ENCODE measurements around the gene PTCD1.
"Not testable (repeated sequence)": the region's sequence is repeated elsewhere in the genome, so short reads cannot be mapped to it uniquely, and the experiment has no call there.

Gene PTCD1

DNA sequence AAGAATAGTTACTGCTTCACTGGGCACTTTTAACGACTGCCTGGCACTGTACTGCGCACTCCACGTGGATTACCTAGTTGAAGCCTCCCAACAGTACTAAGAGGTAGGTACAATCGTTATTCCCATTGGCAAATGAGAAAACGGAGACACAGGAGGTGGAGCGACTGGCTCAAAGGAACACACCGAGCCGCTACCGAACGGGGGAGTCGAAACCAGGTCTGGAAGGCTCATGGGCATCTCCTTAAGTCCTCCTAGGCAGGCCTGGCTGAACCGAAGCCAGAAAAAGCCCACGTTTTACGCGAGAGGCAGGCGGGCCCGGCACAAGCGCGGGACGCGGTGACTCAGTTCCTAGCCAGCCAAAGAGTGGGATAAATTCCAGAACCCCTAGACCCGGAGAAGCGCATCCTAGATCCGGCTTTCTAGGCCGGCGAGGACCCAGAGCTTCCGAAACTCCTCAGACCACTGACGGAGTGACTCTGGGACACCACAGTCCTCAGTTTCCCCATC lies 30.7 kb downstream of the PTCD1 start:
- peak in 1 of 2 donors; percentile 40 for DNase-seq

GRCh38 chr7:99406557-99406956 lies 32.0 kb downstream of the PTCD1 start:
- no peak for DNase-seq

DNA sequence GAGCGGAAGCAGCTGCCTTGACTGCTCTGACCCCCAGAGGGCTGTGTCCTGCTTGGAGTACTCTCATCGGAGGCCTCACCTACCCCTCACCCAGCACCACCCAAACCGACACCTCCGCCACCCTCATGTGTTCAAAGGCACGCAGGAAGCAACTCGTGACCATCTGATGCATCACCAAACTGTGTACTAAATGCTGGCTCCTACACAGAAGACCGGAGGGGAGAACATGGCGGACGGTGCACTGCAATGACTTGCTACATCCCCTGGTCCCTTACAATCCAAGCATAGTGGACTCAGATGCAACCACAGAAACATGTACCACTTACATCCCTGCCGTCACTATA lies 33.6 kb downstream of the PTCD1 start:
- DNase-seq: no peak

DNA sequence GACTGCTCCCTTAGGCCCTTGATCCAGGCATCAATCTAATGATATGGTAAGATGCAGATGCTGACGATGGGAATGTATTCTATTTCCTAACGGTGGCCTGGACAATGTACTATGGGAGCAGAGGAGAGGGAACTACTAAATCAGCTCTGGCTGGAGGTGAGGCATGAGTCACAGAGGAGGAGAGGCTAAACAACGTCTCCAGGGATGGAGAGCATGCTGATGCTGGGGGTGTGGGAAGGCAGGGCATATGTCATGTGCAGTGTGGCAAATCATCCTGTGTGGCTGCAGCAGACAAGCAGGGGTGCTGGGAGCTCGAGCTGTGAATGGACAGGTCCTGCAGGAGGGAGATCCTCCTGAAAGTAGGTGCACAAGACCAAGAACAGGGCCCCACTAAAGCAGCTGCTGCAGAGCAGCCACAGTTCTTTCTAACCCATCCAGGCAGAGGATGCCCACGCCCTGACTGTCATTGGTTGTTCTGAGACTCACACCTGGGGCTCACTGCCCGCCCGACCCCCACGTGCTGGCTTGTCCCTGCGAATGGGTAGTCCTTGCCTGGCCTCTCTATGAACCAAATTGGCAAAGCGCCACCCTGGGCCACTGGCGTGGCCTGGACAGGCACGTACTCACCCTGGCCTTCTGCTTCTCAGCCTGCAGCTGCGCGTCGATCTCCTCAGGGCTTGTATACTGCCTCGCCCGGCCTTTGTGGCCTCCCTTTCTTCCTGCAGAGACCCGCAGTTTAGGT lies 34.2 kb downstream of the PTCD1 start:
- no peak for DNase-seq

DNA sequence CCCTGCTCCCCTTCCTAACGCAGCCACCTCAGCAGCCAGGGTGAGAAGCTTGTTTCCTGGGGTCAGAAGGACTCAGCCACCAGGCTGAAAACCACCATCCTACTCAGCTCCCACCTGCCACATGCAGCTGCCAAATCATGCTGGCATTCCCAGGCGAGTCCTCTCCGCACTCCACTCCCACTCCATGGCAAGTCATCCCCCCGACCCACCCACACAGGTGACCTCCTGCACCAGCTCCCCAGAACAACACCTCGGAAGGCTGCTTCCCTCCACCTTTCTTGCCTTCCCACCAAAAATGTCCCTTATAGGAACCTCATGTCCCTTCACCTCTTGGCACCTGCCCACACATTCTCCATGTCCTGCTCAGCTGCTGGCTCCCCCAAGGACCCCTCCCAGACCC lies 34.8 kb downstream of the PTCD1 start:
- no peak for DNase-seq

DNA sequence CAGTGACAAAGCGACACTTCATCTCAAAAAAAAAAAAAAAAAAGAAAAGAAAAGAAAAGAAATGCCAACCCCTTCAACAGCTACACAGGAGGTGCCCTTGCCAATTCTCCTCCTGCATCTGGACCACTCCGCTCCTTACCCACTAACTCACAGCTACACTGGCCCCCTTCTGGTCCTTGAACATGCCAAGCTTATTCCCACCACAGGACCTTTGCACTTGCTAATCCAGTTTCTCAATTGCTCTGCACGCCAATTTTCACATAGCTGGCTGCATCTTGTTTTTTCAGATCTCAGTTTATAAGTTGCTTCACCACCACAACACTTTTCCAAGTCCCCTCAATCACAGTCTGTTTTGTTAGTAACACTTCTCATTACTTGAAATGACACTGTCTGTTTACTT lies 35.7 kb downstream of the PTCD1 start:
- DNase-seq: no peak

- DNase-seq: no peak
Observed at GRCh38 chr7:99399597-99399996, 39.0 kb downstream of the PTCD1 start.

- DNase-seq: no peak
Observed at GRCh38 chr7:99398891-99399445, 39.6 kb downstream of the PTCD1 start.

DNA sequence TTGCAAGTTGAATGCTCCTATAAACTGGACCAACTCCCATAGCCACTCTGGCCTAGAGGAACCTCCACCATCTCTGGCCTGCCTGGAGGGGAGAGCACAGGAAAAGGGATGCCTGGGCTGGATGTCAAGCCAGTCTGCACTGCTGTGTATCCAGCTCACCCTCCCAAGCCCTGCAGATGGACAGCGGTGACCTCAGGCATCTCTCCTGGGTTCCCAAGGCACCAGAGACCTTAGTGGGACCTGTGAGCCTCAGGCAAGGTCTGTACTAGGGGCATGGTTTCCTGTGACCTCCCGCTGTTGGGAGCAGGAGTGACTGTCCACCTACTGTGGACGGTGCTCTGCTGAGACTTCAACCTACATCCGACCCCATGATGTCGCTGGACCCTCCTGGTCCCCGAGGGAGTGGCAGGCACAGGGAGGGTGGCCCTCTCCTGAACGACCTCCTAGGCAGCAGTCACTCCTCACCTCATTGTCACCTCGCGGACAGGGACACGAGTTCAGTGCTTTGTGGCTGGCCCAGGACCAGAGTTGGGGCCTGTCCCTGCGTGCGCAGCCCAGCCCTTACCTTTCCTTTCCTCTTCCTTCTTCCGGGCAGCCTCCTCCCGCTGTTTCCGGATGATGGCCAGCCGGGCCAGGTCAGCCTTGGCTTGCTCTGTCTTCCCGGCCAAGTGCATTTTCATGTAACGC lies 41.2 kb downstream of the PTCD1 start:
- DNase-seq: no peak

GRCh38 chr7:99396418-99397296 lies 41.9 kb downstream of the PTCD1 start:
- DNase-seq: no peak

DNA sequence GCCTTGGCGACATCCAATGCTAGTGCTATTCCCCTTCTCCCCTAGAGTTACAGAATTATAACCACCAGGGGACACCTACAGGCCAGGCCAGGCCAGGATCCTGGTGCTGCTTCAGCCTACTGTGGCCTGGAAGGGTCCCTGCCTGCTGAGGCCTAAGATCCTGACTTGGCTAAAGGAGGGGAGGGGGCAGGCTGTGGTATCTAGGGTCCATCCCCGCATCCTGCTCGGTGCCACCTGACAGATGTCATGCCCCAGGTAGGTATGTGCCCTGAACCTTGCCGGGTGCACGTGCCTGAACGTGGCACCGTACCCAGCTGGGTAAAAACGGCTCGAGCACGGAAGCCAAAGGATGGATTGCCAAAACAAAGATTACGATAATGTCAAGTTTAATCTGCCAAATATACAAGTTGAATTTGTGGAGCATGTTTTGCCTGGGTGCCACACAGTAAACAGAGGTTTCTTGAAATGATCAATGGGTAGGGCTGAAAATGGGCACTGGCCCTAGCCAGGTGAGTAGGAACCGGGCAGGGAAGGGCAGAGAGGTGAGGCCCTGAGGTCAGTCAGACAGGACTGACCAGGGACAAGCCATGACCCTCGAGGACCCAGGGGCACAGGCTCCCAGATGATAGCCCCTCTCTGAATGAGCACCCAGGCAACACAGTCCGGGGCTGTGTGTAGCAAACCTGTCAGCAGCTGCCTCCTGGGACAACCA lies 42.8 kb downstream of the PTCD1 start:
- no peak for DNase-seq

DNA sequence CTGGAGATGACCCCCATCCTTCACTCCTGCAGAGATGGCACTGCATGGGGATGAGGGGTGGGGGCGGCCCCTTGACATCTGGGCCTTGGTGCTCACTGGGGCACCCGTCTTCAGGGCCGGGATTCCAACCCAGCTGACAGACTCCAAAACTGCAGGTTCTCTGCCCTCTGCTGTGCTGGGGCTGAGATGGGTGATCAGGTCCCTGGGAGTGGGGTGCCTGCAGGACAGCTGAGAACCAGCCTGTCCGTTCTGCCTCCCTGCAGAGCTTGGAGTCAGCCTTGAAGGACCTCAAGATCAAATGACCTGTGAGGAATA lies 44.5 kb downstream of the PTCD1 start:
- no peak for DNase-seq

- no peak for DNase-seq
Observed at GRCh38 chr7:99393355-99394187, 45.0 kb downstream of the PTCD1 start.

DNA sequence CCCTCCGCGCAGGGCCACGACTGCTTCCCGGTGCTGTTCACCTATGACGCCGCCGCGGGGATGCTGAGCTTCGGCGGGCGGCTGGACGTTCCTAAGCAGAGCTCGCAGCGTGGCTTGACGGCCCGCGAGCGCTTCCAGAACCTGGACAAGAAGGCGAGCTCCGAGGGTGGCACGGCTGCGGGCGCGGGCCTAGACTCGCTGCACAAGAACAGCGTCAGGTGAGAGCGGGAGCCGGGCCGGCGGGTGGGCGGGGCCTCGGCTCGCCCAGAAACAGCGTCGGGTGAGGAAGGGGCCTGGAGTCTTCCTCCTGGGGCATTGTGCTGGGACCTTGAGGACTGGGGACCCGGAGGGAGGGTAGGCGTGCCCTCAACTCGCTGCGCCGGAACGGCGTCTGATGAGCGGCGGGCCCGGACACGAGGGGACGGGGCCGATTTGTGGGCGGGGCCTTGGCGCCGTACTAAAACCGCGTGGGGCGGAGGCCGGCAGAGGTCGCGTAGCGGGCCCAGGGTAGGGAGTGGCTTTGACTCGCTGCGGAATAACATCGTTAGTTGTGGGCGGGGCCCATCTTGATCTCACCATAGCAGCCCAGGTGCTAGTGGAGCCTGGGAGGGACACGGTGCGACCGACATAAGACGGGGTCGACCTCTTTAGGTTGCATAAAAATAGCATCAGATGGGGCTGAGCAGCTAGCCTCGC lies 45.8 kb downstream of the PTCD1 start:
- DNase-seq: peak; percentile 85 to 91

DNA sequence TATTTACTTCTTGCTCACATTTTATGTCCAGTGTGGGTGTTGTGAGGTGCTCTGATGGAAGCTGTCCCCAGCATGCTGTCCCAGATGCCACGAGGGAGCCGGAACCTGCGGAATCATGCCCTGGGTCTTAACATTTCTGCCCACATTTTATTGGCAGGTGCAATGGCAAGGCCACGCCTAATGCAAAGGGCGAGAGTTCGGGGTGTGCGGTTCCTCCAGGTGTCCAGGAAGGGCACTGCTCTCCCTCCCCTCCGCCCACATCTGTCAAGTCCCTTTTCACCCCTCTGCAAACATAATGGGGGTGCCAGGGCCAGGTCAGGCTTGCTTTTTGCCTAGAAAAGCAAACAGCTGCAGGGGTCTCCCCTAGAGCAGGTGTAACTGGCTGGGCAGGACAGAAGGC lies 46.6 kb downstream of the PTCD1 start:
- DNase-seq: no peak

DNA sequence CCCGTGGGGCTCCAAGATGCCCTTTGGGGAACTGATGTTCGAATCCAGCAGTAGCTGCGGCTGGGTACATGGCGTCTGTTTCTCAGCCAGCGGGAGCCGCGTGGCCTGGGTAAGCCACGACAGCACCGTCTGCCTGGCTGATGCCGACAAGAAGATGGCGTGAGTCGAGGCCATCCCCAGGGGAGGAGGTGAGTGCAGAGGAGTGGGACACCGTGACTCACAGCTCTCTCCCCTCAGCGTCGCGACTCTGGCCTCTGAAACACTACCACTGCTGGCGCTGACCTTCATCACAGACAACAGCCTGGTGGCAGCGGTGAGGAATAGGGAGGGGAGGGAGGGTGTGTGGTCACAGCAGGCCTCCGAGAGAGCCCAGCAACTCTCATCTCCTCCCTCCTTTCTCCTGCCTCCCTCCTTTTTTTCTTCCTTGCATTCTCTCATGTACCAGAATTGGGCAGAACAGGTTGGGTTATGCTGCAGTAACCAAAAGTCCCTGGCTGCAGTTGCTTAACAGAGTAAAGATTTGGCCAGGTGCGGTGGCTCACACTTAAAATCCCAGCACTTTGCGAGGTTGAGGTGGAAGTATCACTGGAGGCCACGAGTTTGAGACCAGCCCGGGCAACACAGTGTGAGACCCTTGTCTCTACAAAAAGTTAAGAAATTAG lies 47.5 kb downstream of the PTCD1 start:
- no peak for DNase-seq

DNA sequence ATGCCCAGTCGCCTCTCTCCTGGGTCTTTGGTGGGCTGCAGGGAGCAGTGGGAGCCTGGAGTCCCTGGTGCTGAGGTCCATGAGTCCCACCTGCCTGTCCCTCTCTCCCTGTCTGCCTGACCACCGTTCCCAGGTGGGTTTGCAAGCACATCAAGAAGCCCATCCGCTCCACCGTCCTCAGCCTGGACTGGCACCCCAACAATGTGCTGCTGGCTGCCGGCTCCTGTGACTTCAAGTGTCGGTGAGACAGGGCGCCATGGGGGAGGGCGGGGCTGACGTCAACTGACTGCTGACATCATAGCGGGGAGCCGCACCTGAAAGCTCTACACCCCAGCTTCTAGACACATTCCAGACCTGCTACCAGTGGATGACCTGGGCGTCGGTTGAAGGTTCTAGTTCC lies 48.8 kb downstream of the PTCD1 start:
- no peak for DNase-seq

GRCh38 chr7:99387912-99388311 lies 50.7 kb downstream of the PTCD1 start:
- no peak for DNase-seq

DNA sequence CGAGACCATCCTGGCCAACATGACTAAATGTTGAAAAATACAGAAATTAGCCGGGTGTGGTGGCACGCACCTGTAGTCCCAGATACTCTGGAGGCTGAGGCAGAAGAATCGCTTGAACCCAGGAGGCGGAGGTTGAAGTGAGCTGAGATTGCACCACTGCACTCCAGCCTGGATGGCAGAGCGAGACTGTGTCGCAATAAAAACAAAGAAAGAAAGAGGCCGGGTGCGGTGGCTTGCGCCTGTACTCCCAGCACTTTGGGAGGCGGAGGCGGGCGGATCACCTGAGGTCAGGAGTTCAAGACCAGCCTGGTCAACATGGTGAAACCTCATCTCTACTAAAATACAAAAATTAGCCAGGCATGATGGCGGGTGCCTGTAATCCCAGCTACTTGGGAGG lies 51.4 kb downstream of the PTCD1 start:
- DNase-seq: not testable (repeated sequence)

DNA sequence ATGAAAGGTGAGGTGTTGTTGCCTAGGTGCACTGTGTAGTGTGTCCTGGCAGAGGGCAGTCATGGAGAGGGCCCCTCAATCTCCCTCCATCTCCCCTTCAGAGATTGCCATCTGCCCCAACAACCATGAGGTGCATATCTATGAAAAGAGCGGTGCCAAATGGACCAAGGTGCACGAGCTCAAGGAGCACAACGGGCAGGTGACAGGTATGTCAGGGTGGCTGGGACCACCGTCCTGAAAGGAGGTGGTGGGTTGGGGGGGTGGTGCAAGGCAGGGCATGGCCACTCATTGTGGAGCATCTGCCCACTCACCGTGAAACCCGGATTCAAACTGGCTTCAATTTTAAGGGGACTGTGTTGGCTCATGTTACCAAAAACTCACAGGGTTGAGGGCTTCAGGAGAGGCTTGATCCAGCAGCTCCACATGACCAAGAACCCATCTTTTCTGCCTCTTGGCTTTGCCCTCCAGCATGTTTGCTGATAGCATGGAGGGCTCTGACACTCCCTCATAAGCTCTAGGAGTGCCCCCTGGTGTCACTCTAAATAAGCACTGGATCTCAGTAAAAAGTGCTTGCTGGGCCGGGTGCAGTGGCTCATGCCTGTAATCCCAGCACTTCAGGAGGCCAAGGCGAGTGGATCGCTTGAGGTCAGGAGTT lies 51.9 kb downstream of the PTCD1 start:
- peak; percentile 48 to 67 for DNase-seq

Measured in CD4-positive, alpha-beta T cell treated with Interferon alpha-2 for 1 hour (primary cell).